ENCODE results near the gene LRRC8E. TPM values are rescaled to one million over a fixed set of nuclear protein-coding genes. Genes with fewer than 3 reads are reported as not detected.
"Not testable (repeated sequence)": the region's sequence is repeated elsewhere in the genome, so short reads cannot be mapped to it uniquely, and the experiment has no call there.

The LRRC8E gene
- total RNA-seq, 1 donor from 2014 or later, result 6.6 TPM

GRCh38 chr19:7856679-7857663, 31.3 kb upstream of the LRRC8E start:
- Histone ChIP-seq H3K36me3 (no peaks in the 10 kb centered on the region), H3K4me3 (no peak overlapping the region), H3K27ac (no peak overlapping the region), H3K27me3 (ENCODE audit: low read depth) (peaks cover 8% of the 10 kb centered on the region), H3K4me1 (peaks cover 13% of the 10 kb centered on the region), H3K9me3 (no peaks in the 10 kb centered on the region)
- intact Hi-C loops (cut with DNase I), result no loop called here
- ATAC-seq (no peak), DNase-seq (no peak)
- TF ChIP-seq CTCF (IDR thresholded peaks at IDR 0.05), result no peak

GRCh38 chr19:7857727-7858108, 30.6 kb upstream of the LRRC8E start:
- Histone ChIP-seq H3K4me1 (peaks cover 18% of the 10 kb centered on the region), H3K27ac (no peak overlapping the region), H3K27me3 (ENCODE audit: low read depth) (peaks cover 13% of the 10 kb centered on the region), H3K36me3 (no peaks in the 10 kb centered on the region), H3K4me3 (no peak overlapping the region), H3K9me3 (no peaks in the 10 kb centered on the region)
- intact Hi-C loops (cut with DNase I), result no loop called here
- ATAC-seq (no peak), DNase-seq (no peak)
- no peak for TF ChIP-seq CTCF (IDR thresholded peaks at IDR 0.05)

- Histone ChIP-seq H3K27me3 (ENCODE audit: low read depth) (peaks cover 13% of the 10 kb centered on the region), H3K27ac (no peak overlapping the region), H3K9me3 (no peaks in the 10 kb centered on the region), H3K4me1 (peaks cover 15% of the 10 kb centered on the region), H3K36me3 (no peaks in the 10 kb centered on the region), H3K4me3 (no peak overlapping the region)
- intact Hi-C loops (cut with DNase I), result no loop called here
- no peak for TF ChIP-seq CTCF (IDR thresholded peaks at IDR 0.05)
- no peak for ATAC-seq
- no peak for DNase-seq
Measured at GRCh38 chr19:7858109-7858770, 30.1 kb upstream of the LRRC8E start.

GRCh38 chr19:7859087-7859486, 29.2 kb upstream of the LRRC8E start:
- Histone ChIP-seq H3K27me3 (ENCODE audit: low read depth) (peaks cover 20% of the 10 kb centered on the region), H3K4me1 (peaks cover 11% of the 10 kb centered on the region)
- intact Hi-C loops (cut with DNase I); DNase-seq; H3K27ac ChIP-seq; ATAC-seq; H3K36me3 ChIP-seq; H3K4me3 ChIP-seq; H3K9me3 ChIP-seq: not testable (repeated sequence)

- Histone ChIP-seq H3K4me3 (no peak overlapping the region), H3K27me3 (ENCODE audit: low read depth) (peaks cover 20% of the 10 kb centered on the region), H3K4me1 (peaks cover 11% of the 10 kb centered on the region), H3K36me3 (no peaks in the 10 kb centered on the region), H3K27ac (no peak overlapping the region), H3K9me3 (no peaks in the 10 kb centered on the region)
- DNase-seq, result no peak
- no peak for TF ChIP-seq CTCF (IDR thresholded peaks at IDR 0.05)
- intact Hi-C loops (cut with DNase I), result no loop called here
- no peak for ATAC-seq
Measured at GRCh38 chr19:7859831-7860713, 28.2 kb upstream of the LRRC8E start.
